GM21619 (cell line): ENCODE measurements around the gene FEN1.

Source experiments
- ATAC-seq: cut with Tn5 transposase; IDR thresholded peaks from one replicate; pipeline ENCODE4 v1.9.1; 2021; ENCODE audit not compliant: unreplicated experiment

The FEN1 gene

GRCh38 chr11:61775106-61775505 lies 17.6 kb upstream of the FEN1 start:
- ATAC-seq, result no peak

- ATAC-seq, result peak; percentile 20
These were observed 16.8 kb upstream of the FEN1 start for GRCh38 chr11:61775606-61776554.

- peak; percentile 46 for ATAC-seq
These were observed 16.1 kb upstream of the FEN1 start for GRCh38 chr11:61776561-61777075.

- ATAC-seq, result no peak
These were observed 15.2 kb upstream of the FEN1 start for GRCh38 chr11:61777234-61778090.

- ATAC-seq, result no peak
These were observed 14.3 kb upstream of the FEN1 start for GRCh38 chr11:61778357-61778886.

- no peak for ATAC-seq
These were observed 13.6 kb upstream of the FEN1 start for GRCh38 chr11:61778920-61779650.

GRCh38 chr11:61779666-61780525 lies 12.8 kb upstream of the FEN1 start:
- ATAC-seq, result no peak

- ATAC-seq, result no peak
These were observed 12.0 kb upstream of the FEN1 start for GRCh38 chr11:61780581-61781162.

- no peak for ATAC-seq
These were observed 11.1 kb upstream of the FEN1 start for GRCh38 chr11:61781585-61781984.

GRCh38 chr11:61782299-61782698 lies 10.4 kb upstream of the FEN1 start:
- ATAC-seq, result no peak

GRCh38 chr11:61782841-61783240 lies 9.9 kb upstream of the FEN1 start:
- no peak for ATAC-seq

- no peak for ATAC-seq
These were observed 8.8 kb upstream of the FEN1 start for GRCh38 chr11:61783717-61784505.

GRCh38 chr11:61784506-61784805 lies 8.3 kb upstream of the FEN1 start:
- ATAC-seq, result no peak

- ATAC-seq, result no peak
These were observed 6.8 kb upstream of the FEN1 start for GRCh38 chr11:61785837-61786402.

- ATAC-seq, result no peak
These were observed 4.7 kb upstream of the FEN1 start for GRCh38 chr11:61787928-61788491.

- ATAC-seq, result no peak
These were observed 888 bp upstream of the FEN1 start for GRCh38 chr11:61791737-61792309.

GRCh38 chr11:61793083-61793828 lies 545 bp downstream of the FEN1 start:
- ATAC-seq, result peak; percentile 25
